GM18499 (cell line): ENCODE results near the gene NDUFB7.
"Not testable (repeated sequence)": the region's sequence is repeated elsewhere in the genome, so short reads cannot be mapped to it uniquely, and the experiment has no call there.

Experiments used
- ATAC-seq: cut with Tn5 transposase; IDR thresholded peaks from one replicate; pipeline ENCODE4 v1.9.1; 2021; ENCODE audit warnings: moderate number of reproducible peaks; ENCODE audit not compliant: insufficient read depth, unreplicated experiment

Gene NDUFB7

GRCh38 chr19:14575428-14575980, 3.6 kb upstream of the NDUFB7 start:
- ATAC-seq: no peak

- ATAC-seq: no peak
Observed at GRCh38 chr19:14570864-14571527, 870 bp downstream of the NDUFB7 start.

- no peak for ATAC-seq
Observed at GRCh38 chr19:14567079-14567478, 4.8 kb downstream of the NDUFB7 start.

GRCh38 chr19:14566712-14567077, 5.2 kb downstream of the NDUFB7 start:
- no peak for ATAC-seq

- no peak for ATAC-seq
Observed at GRCh38 chr19:14565765-14566711, 5.8 kb downstream of the NDUFB7 start.

- ATAC-seq: no peak
Observed at GRCh38 chr19:14565298-14565679, 6.6 kb downstream of the NDUFB7 start.

- ATAC-seq: not testable (repeated sequence)
Observed at GRCh38 chr19:14564652-14565297, 7.1 kb downstream of the NDUFB7 start.

- ATAC-seq: no peak
Observed at GRCh38 chr19:14563989-14564651, 7.7 kb downstream of the NDUFB7 start.

GRCh38 chr19:14563590-14563926, 8.3 kb downstream of the NDUFB7 start:
- no peak for ATAC-seq

- ATAC-seq: no peak
Observed at GRCh38 chr19:14562660-14563589, 8.9 kb downstream of the NDUFB7 start.

- ATAC-seq: no peak
Observed at GRCh38 chr19:14561847-14562351, 10.0 kb downstream of the NDUFB7 start.

GRCh38 chr19:14561249-14561648, 10.6 kb downstream of the NDUFB7 start:
- no peak for ATAC-seq

- no peak for ATAC-seq
Observed at GRCh38 chr19:14560776-14561108, 11.1 kb downstream of the NDUFB7 start.

GRCh38 chr19:14559916-14560775, 11.7 kb downstream of the NDUFB7 start:
- ATAC-seq: no peak

GRCh38 chr19:14558370-14559066, 13.3 kb downstream of the NDUFB7 start:
- no peak for ATAC-seq

GRCh38 chr19:14556662-14557188, 15.1 kb downstream of the NDUFB7 start:
- ATAC-seq: no peak

- ATAC-seq: no peak
Observed at GRCh38 chr19:14555918-14556661, 15.8 kb downstream of the NDUFB7 start.
